Smooth muscle cell (in vitro differentiated cells): ENCODE data around the gene GIPC3. TPM values are rescaled to one million over a fixed set of nuclear protein-coding genes. Genes with fewer than 3 reads are reported as not detected.

Experiments used
- DNase-seq: peaks from one replicate; lab custom pipeline; 2025; ENCODE audit not compliant: unreplicated experiment; lab: John Stamatoyannopoulos, UW
- H2AFZ ChIP-seq: fragments of 200-600 bp; sonication (generic); 2 replicates; pipeline ENCODE4 v1.6.0; 2016; ENCODE audit warnings: antibody characterized with exemption, low read depth, mild to moderate bottlenecking
- H3F3A ChIP-seq: fragments of 200-600 bp; sonication (generic); 2 replicates; pipeline ENCODE4 v1.6.0; 2017; ENCODE audit warnings: antibody characterized with exemption, low read depth
- H3K27ac ChIP-seq: fragments of 200-600 bp; sonication (generic); 2 replicates; pipeline ENCODE4 v1.5.1; 2016; ENCODE audit warnings: low read depth, mild to moderate bottlenecking
- H3K27me3 ChIP-seq: fragments of 200-600 bp; sonication (generic); 2 replicates; pipeline ENCODE4 v1.6.1; 2016; ENCODE audit warnings: low read depth, mild to moderate bottlenecking
- H3K36me3 ChIP-seq: fragments of 200-600 bp; sonication (generic); 2 replicates; pipeline ENCODE4 v1.5.1; 2016; ENCODE audit warnings: low read depth
- H3K4me1 ChIP-seq: fragments of 200-600 bp; sonication (generic); 2 replicates; pipeline ENCODE4 v1.5.1; 2016; ENCODE audit warnings: low read depth
- H3K4me2 ChIP-seq: fragments of 200-600 bp; sonication (generic); 2 replicates; pipeline ENCODE4 v1.6.0; 2016; ENCODE audit warnings: mild to moderate bottlenecking
- H3K4me3 ChIP-seq: fragments of 200-600 bp; sonication (generic); 2 replicates; pipeline ENCODE4 v1.5.1; 2016; ENCODE audit warnings: mild to moderate bottlenecking
- H3K79me2 ChIP-seq: fragments of 200-600 bp; sonication (generic); 2 replicates; pipeline ENCODE4 v1.6.0; 2016; ENCODE audit warnings: low read depth, mild to moderate bottlenecking
- H3K9ac ChIP-seq: fragments of 200-600 bp; sonication (generic); 2 replicates; pipeline ENCODE4 v1.6.0; 2016; ENCODE audit warnings: low read depth
- H3K9me3 ChIP-seq: fragments of 200-600 bp; sonication (generic); replicated peaks from 2 replicates; pipeline ENCODE4 v1.5.1; 2016; ENCODE audit warnings: low read depth
- H4K20me1 ChIP-seq: fragments of 200-600 bp; sonication (generic); 2 replicates; pipeline ENCODE4 v1.6.0; 2016; ENCODE audit warnings: low read depth
- WGBS: methylation state at CpG from one replicate; pipeline ENCODE4 v1.1.7; 2016; ENCODE audit warnings: low lambda C conversion rate; 5-methylcytosine and 5-hydroxymethylcytosine counted together
- polyA plus RNA-seq: library from polyadenylated mRNA; unstranded; fragments of >200 nt; fragmentation: Nextera tagmentation; extraction: Ambion mirVana; gene quantifications from 2 replicates; pipeline ENCODE4 v1.2.1, GENCODE V29; 2016
- total RNA-seq: library from RNA; depleted of rRNA; stranded (reverse); fragments of >200 nt; gene quantifications from 2 replicates; pipeline ENCODE4 v1.2.3, GENCODE V29; 2014
- TF ChIP-seq, protein P1 (sequence below): fragments of 200-600 bp; sonication (generic); IDR thresholded peaks from 2 replicates; pipeline ENCODE4 v1.5.1; 2017; ENCODE audit warnings: borderline replicate concordance, mild to moderate bottlenecking, antibody characterized with exemption; ENCODE audit not compliant: insufficient read depth, poor library complexity, severe bottlenecking

GIPC3 gene
- total and polyA plus RNA-seq, 2 experiments from 2014 or later = 0.13 to 0.96 TPM

DNA sequence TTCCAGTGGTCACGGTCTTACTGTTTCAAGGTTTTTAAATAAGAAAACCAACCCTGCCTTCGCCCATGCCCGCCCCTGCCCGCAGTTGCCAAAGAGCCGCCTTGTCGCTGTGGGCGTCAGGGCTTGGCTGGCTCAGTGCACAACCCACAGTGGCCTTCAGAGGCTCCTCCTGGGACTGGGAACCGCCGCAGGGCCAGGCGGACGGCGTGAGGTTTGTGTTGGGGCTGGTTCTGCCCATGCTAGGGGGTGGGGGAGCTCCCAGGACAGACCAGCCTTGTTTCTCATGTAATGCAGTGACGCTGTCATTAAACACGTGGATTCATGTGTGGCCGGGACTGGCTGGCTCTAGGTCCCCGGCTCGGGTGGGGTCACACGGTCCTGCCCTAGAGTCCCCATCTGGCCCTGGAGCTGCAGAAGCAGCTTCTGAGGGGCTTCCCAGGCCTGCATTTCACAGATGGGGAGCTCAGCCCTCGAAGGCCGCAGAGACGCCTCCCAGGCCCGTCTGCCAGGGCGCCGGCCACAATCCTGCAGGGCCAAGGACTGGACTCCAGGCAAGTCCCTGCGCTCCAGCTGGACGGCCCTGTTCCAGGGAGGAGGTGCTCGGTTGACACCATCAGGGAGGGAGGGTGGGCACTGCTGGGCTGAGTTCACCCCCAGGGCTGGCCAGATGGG lies 48.7 kb upstream of the GIPC3 start:
- H3K27ac ChIP-seq = no peak overlapping the region

DNA sequence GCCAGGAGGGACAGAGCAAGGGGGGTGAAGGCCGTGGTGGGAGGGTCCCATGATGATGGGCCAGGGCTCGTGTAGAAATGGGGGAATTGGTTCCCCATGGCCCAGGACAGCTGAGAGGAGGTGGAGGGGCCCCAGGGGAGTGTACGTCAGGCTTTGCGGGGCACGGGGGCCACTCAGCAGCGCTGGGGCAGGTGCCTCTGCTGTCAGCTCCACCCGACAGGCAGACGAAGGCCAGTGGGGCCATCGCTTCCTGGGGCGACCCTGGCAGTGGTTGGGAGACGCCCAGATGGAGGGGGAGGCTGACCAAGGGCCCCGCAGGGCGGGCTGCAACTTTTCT lies 48.2 kb upstream of the GIPC3 start:
- H4K20me1 ChIP-seq = peaks cover 23% of the 10 kb centered on the region

More for the DNA sequence above, 48.7 kb upstream of the GIPC3 start:
- H4K20me1 ChIP-seq = peaks cover 23% of the 10 kb centered on the region
- H3K27me3 ChIP-seq = no peaks in the 10 kb centered on the region
- no peaks in the 10 kb centered on the region for H3K36me3 ChIP-seq
- no peaks in the 10 kb centered on the region for H3K4me1 ChIP-seq
- H3K9ac ChIP-seq = no peak overlapping the region
- H3K9me3 ChIP-seq = no peaks in the 10 kb centered on the region
- no peak overlapping the region for H3K4me2 ChIP-seq
- no peaks in the 10 kb centered on the region for H3F3A ChIP-seq
- DNase-seq = no peak
- H3K4me3 ChIP-seq = no peak overlapping the region
- TF ChIP-seq, protein P1, sequence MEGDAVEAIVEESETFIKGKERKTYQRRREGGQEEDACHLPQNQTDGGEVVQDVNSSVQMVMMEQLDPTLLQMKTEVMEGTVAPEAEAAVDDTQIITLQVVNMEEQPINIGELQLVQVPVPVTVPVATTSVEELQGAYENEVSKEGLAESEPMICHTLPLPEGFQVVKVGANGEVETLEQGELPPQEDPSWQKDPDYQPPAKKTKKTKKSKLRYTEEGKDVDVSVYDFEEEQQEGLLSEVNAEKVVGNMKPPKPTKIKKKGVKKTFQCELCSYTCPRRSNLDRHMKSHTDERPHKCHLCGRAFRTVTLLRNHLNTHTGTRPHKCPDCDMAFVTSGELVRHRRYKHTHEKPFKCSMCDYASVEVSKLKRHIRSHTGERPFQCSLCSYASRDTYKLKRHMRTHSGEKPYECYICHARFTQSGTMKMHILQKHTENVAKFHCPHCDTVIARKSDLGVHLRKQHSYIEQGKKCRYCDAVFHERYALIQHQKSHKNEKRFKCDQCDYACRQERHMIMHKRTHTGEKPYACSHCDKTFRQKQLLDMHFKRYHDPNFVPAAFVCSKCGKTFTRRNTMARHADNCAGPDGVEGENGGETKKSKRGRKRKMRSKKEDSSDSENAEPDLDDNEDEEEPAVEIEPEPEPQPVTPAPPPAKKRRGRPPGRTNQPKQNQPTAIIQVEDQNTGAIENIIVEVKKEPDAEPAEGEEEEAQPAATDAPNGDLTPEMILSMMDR = no peak
- H2AFZ ChIP-seq = no peak overlapping the region
- WGBS = 93% methylated on average over 27 of the region's 27 CpGs
- H3K79me2 ChIP-seq = no peaks in the 10 kb centered on the region

DNA sequence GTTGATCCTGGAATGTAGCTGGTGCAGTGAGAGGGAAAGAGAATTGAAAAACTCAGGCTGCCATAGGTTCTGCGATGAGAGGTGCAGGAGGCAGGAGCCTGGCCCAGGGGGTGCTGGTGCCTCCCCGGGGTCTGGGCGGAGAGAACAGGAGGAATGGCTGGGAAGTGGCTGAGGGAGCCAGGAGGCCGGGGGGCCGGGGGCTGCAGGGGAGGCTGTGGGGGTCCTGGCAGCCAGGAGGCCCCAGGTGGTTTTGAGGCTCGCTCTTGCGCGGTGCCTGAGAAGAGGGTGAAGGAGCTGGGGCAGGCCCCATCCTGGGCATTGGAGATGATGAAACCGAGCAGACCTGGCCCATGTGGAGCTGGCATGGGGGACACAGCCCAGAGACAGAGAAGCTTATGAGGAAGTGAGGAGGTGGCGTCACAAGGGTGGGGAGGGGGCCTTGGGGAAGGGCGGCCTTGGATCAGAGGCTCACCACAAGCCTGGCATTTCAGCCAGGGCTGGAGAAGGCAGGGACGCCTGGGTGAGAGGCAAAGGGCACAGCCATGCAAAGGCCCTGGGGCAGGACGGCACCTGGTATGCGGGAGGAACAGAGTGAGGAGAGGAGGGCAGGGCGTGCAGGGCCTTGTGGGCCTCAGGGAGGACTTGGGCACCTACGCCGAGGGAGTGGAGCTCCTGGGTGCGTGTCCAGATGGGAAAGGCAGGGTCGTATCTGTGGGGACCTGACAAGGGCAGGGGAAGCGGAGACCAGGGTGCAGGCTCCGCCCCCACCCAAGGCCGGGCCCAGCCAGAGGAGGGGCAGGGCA lies 47.6 kb upstream of the GIPC3 start:
- H3K4me3 ChIP-seq = no peak overlapping the region
- H3K27me3 ChIP-seq = no peaks in the 10 kb centered on the region
- H3K9ac ChIP-seq = no peak overlapping the region
- 89% methylated on average over 17 of the region's 22 CpGs for WGBS
- H3K4me1 ChIP-seq = no peaks in the 10 kb centered on the region
- no peaks in the 10 kb centered on the region for H3K79me2 ChIP-seq
- DNase-seq = no peak
- TF ChIP-seq, protein P1 = no peak
- H3K9me3 ChIP-seq = no peaks in the 10 kb centered on the region
- H3K4me2 ChIP-seq = no peak overlapping the region
- H3K36me3 ChIP-seq = no peaks in the 10 kb centered on the region
- no peak overlapping the region for H2AFZ ChIP-seq
- H4K20me1 ChIP-seq = peaks cover 23% of the 10 kb centered on the region
- H3F3A ChIP-seq = peaks cover 11% of the 10 kb centered on the region
- H3K27ac ChIP-seq = no peak overlapping the region

More for the DNA sequence above, 48.2 kb upstream of the GIPC3 start:
- TF ChIP-seq, protein P1 = no peak
- no peaks in the 10 kb centered on the region for H3K4me1 ChIP-seq
- H3K4me2 ChIP-seq = no peak overlapping the region
- no peak overlapping the region for H3K27ac ChIP-seq
- DNase-seq = no peak
- WGBS = 95% methylated on average over 9 of the region's 13 CpGs
- H3K79me2 ChIP-seq = no peaks in the 10 kb centered on the region
- H3K27me3 ChIP-seq = no peaks in the 10 kb centered on the region
- no peak overlapping the region for H2AFZ ChIP-seq
- peaks cover 5% of the 10 kb centered on the region for H3F3A ChIP-seq
- H3K4me3 ChIP-seq = no peak overlapping the region
- no peaks in the 10 kb centered on the region for H3K9me3 ChIP-seq
- H3K9ac ChIP-seq = no peak overlapping the region
- H3K36me3 ChIP-seq = no peaks in the 10 kb centered on the region
